Measurements from ENCODE around the gene ABHD6. TPM values are rescaled to one million over a fixed set of nuclear protein-coding genes. Genes with fewer than 3 reads are reported as not detected.
"Not testable (repeated sequence)": the region's sequence is repeated elsewhere in the genome, so short reads cannot be mapped to it uniquely, and the experiment has no call there.

The ABHD6 gene
- total RNA-seq, 1 donor from 2014 or later = 7.4 TPM

- peaks cover 32% of the 10 kb centered on the region for H3K4me1 Mint-ChIP-seq (ENCODE audit: unreplicated experiment)
- peaks cover 4% of the 10 kb centered on the region for H3K9me3 Mint-ChIP-seq (ENCODE audit: unreplicated experiment)
- peak overlapping the region; percentile 72 for H3K27ac Mint-ChIP-seq (ENCODE audit: unreplicated experiment)
- no peaks in the 10 kb centered on the region for H3K36me3 Mint-ChIP-seq (ENCODE audit: unreplicated experiment)
- DNase-seq (ENCODE audit: extremely low spot score, unreplicated experiment) = no peak
- H3K27me3 Mint-ChIP-seq (ENCODE audit: unreplicated experiment) = no peaks in the 10 kb centered on the region
- H3K4me3 Mint-ChIP-seq (ENCODE audit: unreplicated experiment) = no peak overlapping the region
- TF ChIP-seq CTCF (IDR thresholded peaks at IDR 0.05) = no peak
These were observed 39.2 kb upstream of the ABHD6 start for GRCh38 chr3:58198362-58198761.

- H3K4me3 Mint-ChIP-seq (ENCODE audit: unreplicated experiment) = no peak overlapping the region
- DNase-seq (ENCODE audit: extremely low spot score, unreplicated experiment) = no peak
- peaks cover 32% of the 10 kb centered on the region for H3K4me1 Mint-ChIP-seq (ENCODE audit: unreplicated experiment)
- peak overlapping the region; percentile 72 for H3K27ac Mint-ChIP-seq (ENCODE audit: unreplicated experiment)
- peaks cover 4% of the 10 kb centered on the region for H3K9me3 Mint-ChIP-seq (ENCODE audit: unreplicated experiment)
- TF ChIP-seq CTCF (IDR thresholded peaks at IDR 0.05) = no peak
- no peaks in the 10 kb centered on the region for H3K27me3 Mint-ChIP-seq (ENCODE audit: unreplicated experiment)
- no peaks in the 10 kb centered on the region for H3K36me3 Mint-ChIP-seq (ENCODE audit: unreplicated experiment)
These were observed 38.8 kb upstream of the ABHD6 start for GRCh38 chr3:58198804-58199203.

GRCh38 chr3:58200121-58200709 is 37.4 kb upstream of the ABHD6 start:
- Mint-ChIP-seq H3K4me1 (ENCODE audit: unreplicated experiment) (peaks cover 32% of the 10 kb centered on the region), H3K27me3 (ENCODE audit: unreplicated experiment) (no peaks in the 10 kb centered on the region), H3K9me3 (ENCODE audit: unreplicated experiment) (peaks cover 4% of the 10 kb centered on the region), H3K27ac (ENCODE audit: unreplicated experiment) (peak overlapping the region; percentile 34), H3K4me3 (ENCODE audit: unreplicated experiment) (no peak overlapping the region), H3K36me3 (ENCODE audit: unreplicated experiment) (no peaks in the 10 kb centered on the region)
- TF ChIP-seq CTCF (IDR thresholded peaks at IDR 0.05) = no peak
- no peak for DNase-seq (ENCODE audit: extremely low spot score, unreplicated experiment)

- DNase-seq (ENCODE audit: extremely low spot score, unreplicated experiment) = no peak
- Mint-ChIP-seq H3K36me3 (ENCODE audit: unreplicated experiment) (no peaks in the 10 kb centered on the region), H3K4me3 (ENCODE audit: unreplicated experiment) (no peak overlapping the region), H3K9me3 (ENCODE audit: unreplicated experiment) (peaks cover 4% of the 10 kb centered on the region), H3K27ac (ENCODE audit: unreplicated experiment) (peak overlapping the region; percentile 34), H3K4me1 (ENCODE audit: unreplicated experiment) (peaks cover 32% of the 10 kb centered on the region), H3K27me3 (ENCODE audit: unreplicated experiment) (no peaks in the 10 kb centered on the region)
- TF ChIP-seq CTCF (IDR thresholded peaks at IDR 0.05) = no peak
These were observed 36.7 kb upstream of the ABHD6 start for GRCh38 chr3:58200846-58201355.

GRCh38 chr3:58201451-58201850 is 36.1 kb upstream of the ABHD6 start:
- H3K4me1 Mint-ChIP-seq (ENCODE audit: unreplicated experiment) = peaks cover 32% of the 10 kb centered on the region
- not testable (repeated sequence) for H3K36me3 Mint-ChIP-seq (ENCODE audit: unreplicated experiment); H3K4me3 Mint-ChIP-seq (ENCODE audit: unreplicated experiment); H3K9me3 Mint-ChIP-seq (ENCODE audit: unreplicated experiment); DNase-seq (ENCODE audit: extremely low spot score, unreplicated experiment); H3K27ac Mint-ChIP-seq (ENCODE audit: unreplicated experiment); H3K27me3 Mint-ChIP-seq (ENCODE audit: unreplicated experiment)
